Left ventricle myocardium inferior (tissue), 1 donor: ENCODE data around the gene CYB561D1. TPM values are rescaled to one million over a fixed set of nuclear protein-coding genes. Genes with fewer than 3 reads are reported as not detected.

Source experiments
- DNase-seq: peaks from one replicate; pipeline ENCODE4 v3.0.0-alpha.2; 2020
- H3K27ac ChIP-seq: fragments of 200-600 bp; replicated peaks from 2 replicates; pipeline ENCODE4 v1.8.0; 2021
- H3K27me3 ChIP-seq: fragments of 200-600 bp; 2 replicates; pipeline ENCODE4 v1.8.0; 2021; ENCODE audit warnings: low read depth
- H3K36me3 ChIP-seq: fragments of 200-600 bp; 2 replicates; pipeline ENCODE4 v1.8.0; 2021
- H3K4me1 ChIP-seq: fragments of 200-600 bp; 2 replicates; pipeline ENCODE4 v1.8.0; 2021
- H3K4me3 ChIP-seq: fragments of 200-600 bp; 2 replicates; pipeline ENCODE4 v1.8.0; 2021; ENCODE audit warnings: mild to moderate bottlenecking, moderate library complexity
- H3K9me3 ChIP-seq: fragments of 200-600 bp; replicated peaks from 2 replicates; pipeline ENCODE4 v1.8.0; 2021
- intact Hi-C: fragments of 100-400 bp; cut with micrococcal nuclease; formaldehyde crosslinking; loops from one replicate; pipeline ENCODE4 v1.11.0; 2022
- total RNA-seq: library from RNA; stranded (reverse); fragmentation: NEBNext Ultra II Directional; extraction: Animal tissue kit (Norgen Biotek cat#: 25700); gene quantifications from one replicate; pipeline ENCODE4 v1.2.1, GENCODE V29; 2021
- TF ChIP-seq, protein P1 (sequence below): fragments of 200-600 bp; IDR thresholded peaks from 2 replicates; pipeline ENCODE4 v1.8.0; 2021; ENCODE audit warnings: antibody characterized with exemption, mild to moderate bottlenecking, borderline replicate concordance
- donor health status: DM: no; HTN: yes; CAD: no; lungs with severe emphysema.

The CYB561D1 gene
- total RNA-seq, 1 donor from 2014 or later: 4.6 TPM

DNA sequence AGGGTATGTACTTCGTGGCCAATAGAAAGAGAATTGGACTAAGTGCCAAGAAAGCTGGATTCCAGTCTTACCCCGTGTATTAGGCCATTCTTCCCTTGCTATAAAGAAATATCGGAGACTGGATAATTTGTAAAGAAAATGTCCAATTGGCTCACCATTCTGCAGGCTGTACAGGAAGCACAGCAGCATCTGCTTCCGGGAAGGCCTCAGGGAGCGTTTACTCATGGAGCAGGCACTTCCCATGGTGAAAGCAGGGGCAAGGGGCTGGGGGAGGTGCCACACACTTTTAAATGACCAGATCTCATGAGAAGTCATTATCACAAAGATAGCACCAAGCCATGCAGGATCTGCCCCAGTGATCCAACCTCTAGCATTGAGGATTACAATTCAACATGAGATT is 23.4 kb downstream of the CYB561D1 start:
- Histone ChIP-seq H3K27ac (no peak overlapping the region), H3K36me3 (no peaks in the 10 kb centered on the region), H3K4me1 (peaks cover 4% of the 10 kb centered on the region), H3K27me3 (peaks cover 4% of the 10 kb centered on the region), H3K9me3 (no peaks in the 10 kb centered on the region), H3K4me3 (no peak overlapping the region)
- TF ChIP-seq, protein P1, sequence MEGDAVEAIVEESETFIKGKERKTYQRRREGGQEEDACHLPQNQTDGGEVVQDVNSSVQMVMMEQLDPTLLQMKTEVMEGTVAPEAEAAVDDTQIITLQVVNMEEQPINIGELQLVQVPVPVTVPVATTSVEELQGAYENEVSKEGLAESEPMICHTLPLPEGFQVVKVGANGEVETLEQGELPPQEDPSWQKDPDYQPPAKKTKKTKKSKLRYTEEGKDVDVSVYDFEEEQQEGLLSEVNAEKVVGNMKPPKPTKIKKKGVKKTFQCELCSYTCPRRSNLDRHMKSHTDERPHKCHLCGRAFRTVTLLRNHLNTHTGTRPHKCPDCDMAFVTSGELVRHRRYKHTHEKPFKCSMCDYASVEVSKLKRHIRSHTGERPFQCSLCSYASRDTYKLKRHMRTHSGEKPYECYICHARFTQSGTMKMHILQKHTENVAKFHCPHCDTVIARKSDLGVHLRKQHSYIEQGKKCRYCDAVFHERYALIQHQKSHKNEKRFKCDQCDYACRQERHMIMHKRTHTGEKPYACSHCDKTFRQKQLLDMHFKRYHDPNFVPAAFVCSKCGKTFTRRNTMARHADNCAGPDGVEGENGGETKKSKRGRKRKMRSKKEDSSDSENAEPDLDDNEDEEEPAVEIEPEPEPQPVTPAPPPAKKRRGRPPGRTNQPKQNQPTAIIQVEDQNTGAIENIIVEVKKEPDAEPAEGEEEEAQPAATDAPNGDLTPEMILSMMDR: no peak
- DNase-seq: no peak
- intact Hi-C loops: loop anchor here (10.0 kb wide), 1 partner anchor 243 kb away; no protein-coding TSS in a partner anchor

DNA sequence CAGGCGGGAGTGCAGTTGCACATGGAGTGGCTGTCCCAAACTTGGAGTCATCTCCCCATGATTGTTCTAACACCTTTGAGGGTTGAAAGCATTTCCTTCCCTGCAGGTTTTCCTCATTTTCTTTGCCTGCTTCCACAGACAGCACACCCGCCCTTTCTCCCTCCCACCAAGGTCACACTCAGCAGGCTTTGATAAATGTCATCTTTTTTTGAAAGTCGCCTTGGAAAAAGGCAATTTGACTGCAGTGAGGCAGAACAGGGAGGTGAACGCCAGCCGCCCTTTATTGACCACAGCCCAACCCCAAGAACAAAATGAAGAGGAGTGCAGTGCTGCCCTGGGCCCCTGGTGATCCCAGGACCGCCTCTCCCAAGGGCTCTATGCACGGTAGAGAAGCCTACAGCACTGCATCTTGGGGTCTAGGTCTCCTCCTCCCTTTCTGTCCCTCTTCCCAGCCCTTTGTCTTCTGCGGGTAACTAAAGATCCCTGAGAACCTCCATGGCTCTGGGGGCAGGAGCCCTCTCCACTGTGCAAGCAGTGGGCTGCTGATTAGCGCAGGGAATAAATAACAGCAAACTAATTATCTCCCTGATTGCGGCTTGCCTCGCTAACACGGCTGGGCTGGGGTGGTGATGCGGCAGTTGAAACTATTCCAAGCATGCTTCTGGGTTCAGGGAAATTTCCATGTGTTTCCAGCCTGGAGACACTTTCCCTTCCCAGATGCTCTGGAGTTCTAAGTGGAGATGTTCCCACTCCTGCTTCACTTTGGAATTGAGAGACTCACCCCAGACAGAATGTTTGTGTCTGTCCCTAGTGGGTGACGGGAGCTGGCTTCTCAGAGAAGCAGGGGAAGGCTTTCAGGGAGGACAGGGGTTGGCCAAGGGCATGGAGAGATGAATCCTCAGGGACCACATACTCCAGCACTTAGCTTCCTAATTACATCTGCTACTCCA is 27.4 kb downstream of the CYB561D1 start:
- no peak overlapping the region for H3K4me3 ChIP-seq
- DNase-seq: no peak
- TF ChIP-seq, protein P1: no peak
- no peaks in the 10 kb centered on the region for H3K36me3 ChIP-seq
- peak overlapping the region; percentile 11 for H3K27ac ChIP-seq
- peaks cover 4% of the 10 kb centered on the region for H3K4me1 ChIP-seq
- intact Hi-C loops: no loop called here
- H3K27me3 ChIP-seq: peaks cover 4% of the 10 kb centered on the region
- H3K9me3 ChIP-seq: no peaks in the 10 kb centered on the region

DNA sequence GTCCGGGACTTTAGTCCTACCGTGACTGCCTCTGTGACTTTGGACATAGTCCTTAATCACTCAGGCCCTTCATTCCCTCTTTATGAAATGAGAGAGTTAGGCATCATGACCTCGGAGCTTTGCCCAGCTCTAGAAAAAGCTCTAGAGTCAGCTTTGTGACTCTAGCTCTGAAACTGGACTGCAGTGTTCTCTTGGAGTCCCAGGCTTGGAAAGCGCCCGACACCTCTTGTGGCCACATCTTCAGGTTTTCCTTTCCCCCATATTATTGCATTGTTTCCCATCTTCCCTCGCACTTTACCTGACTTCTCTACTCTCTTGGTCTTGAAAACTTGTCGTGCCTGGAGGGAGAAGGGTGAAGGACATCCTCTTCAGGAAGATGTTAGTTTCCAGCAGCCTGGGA is 28.1 kb downstream of the CYB561D1 start:
- Histone ChIP-seq H3K27me3 (peaks cover 4% of the 10 kb centered on the region), H3K9me3 (no peaks in the 10 kb centered on the region), H3K27ac (peak overlapping the region; percentile 11), H3K36me3 (no peaks in the 10 kb centered on the region), H3K4me1 (peaks cover 4% of the 10 kb centered on the region), H3K4me3 (no peak overlapping the region)
- TF ChIP-seq, protein P1: no peak
- no peak for DNase-seq
- intact Hi-C loops: no loop called here

DNA sequence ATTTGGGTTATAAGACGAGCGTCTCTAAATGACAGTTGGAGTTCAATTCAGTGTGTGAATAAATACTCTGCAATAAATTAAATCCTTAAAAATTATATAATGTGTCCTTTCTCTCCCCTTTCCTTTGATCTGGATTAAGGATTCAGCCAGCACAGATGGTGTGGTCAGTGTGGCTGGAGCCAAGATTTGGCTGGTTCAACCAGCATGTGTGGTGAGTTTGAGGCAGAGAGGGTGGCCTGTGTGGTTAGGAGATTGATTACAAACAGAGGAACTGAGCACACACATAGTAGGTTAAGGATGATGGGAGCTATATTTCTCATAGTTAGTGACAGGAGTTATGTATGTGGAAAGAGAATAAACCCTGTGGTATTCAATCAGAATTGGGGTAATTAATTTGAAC is 29.8 kb downstream of the CYB561D1 start:
- intact Hi-C loops: no loop called here
- Histone ChIP-seq H3K9me3 (no peaks in the 10 kb centered on the region), H3K4me3 (no peak overlapping the region), H3K27ac (no peak overlapping the region), H3K4me1 (no peaks in the 10 kb centered on the region), H3K36me3 (no peaks in the 10 kb centered on the region), H3K27me3 (peaks cover 4% of the 10 kb centered on the region)
- TF ChIP-seq, protein P1: no peak
- no peak for DNase-seq

DNA sequence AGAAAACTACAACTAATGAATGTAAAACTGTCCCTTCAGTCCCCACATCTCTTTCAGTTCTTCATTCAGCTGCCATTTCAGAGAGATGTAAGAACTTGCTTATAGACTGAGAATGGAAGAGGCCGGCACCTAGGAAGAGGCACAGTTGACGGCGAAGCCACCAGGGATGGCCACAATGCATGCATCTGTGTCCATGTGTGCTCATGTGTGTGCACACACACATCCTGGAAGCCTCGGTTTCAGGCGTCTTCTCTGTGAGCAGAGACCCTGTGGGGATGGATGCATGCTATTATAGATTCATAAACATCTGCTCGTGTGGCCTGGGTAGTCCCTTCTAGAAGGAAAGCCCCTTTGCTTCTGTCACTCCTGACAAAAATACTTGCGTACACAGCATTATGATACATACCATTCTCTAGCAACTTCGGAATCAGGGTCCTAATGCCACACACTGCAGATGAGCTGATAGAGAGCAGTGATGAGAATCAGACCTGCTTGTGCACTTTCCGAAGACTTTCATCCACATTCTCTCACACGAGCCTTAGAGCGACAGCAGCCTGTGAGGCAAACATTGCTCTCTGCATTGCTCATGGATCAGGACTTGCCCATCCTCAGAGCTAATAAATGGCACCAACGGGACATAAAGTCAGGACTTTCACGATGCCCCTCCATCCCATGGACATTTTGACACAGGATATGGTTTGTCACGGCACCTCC is 33.4 kb downstream of the CYB561D1 start:
- no peaks in the 10 kb centered on the region for H3K27me3 ChIP-seq
- H3K9me3 ChIP-seq: no peaks in the 10 kb centered on the region
- TF ChIP-seq, protein P1: no peak
- intact Hi-C loops: no loop called here
- H3K36me3 ChIP-seq: no peaks in the 10 kb centered on the region
- no peak for DNase-seq
- peaks cover 26% of the 10 kb centered on the region for H3K4me1 ChIP-seq
- no peak overlapping the region for H3K4me3 ChIP-seq
- H3K27ac ChIP-seq: no peak overlapping the region
